OCI-LY7 (cell line): Measurements from ENCODE around the gene PROSER2. TPM values are rescaled to one million over a fixed set of nuclear protein-coding genes. Genes with fewer than 3 reads are reported as not detected.

Source experiments
- BruUV-seq: library from RNA; stranded (reverse); fragments of 400-500 nt; replicated peaks from 2 replicates; lab custom pipeline; 2021; lab: Mats Ljungman, UMichigan
- CTCF ChIA-PET: fragments of 300-600 bp; sonication (Branson Sonifier 250); formaldehyde crosslinking; loops from one replicate; lab custom pipeline; 2022; ENCODE audit warnings: antibody characterized with exemption; ENCODE audit not compliant: unreplicated experiment; lab: Charles Lee
- POLR2A ChIA-PET: fragments of 300-600 bp; sonication (Branson Sonifier 250); formaldehyde crosslinking; loops from one replicate; lab custom pipeline; 2022; ENCODE audit warnings: antibody characterized with exemption; lab: Charles Lee
- DNase-seq: peaks from one replicate; pipeline ENCODE4 v3.0.0-alpha.2; 2015; ENCODE audit warnings: low spot score
- H2AFZ ChIP-seq: fragments of 200-600 bp; sonication (generic), shearing (Covaris generic); 2 replicates; pipeline ENCODE4 v1.6.1; 2014; ENCODE audit warnings: mild to moderate bottlenecking, antibody characterized with exemption, low read length, moderate library complexity
- H3K27ac ChIP-seq: fragments of 200-600 bp; sonication (generic); 2 replicates; pipeline ENCODE4 v1.5.1; 2014; ENCODE audit warnings: mixed run types, low read depth, mild to moderate bottlenecking, moderate library complexity, low read length, inconsistent platforms; ENCODE audit not compliant: poor library complexity, severe bottlenecking
- H3K36me3 ChIP-seq: fragments of 200-600 bp; sonication (generic); 2 replicates; pipeline ENCODE4 v1.6.1; 2014; ENCODE audit warnings: mild to moderate bottlenecking, antibody characterized with exemption, low read length, moderate library complexity, mixed read lengths; ENCODE audit not compliant: insufficient read depth
- H3K4me1 ChIP-seq: fragments of 200-600 bp; sonication (generic); 2 replicates; pipeline ENCODE4 v1.5.1; 2014; ENCODE audit warnings: mild to moderate bottlenecking, low read length; ENCODE audit not compliant: insufficient read depth, poor library complexity, severe bottlenecking
- H3K4me2 ChIP-seq: fragments of 200-600 bp; sonication (generic); 2 replicates; pipeline ENCODE4 v1.6.1; 2014; ENCODE audit warnings: mild to moderate bottlenecking, low read length
- H3K4me3 ChIP-seq: fragments of 200-600 bp; sonication (generic); 2 replicates; pipeline ENCODE4 v1.5.1; 2014; ENCODE audit warnings: mild to moderate bottlenecking, low read depth, low read length; ENCODE audit not compliant: poor library complexity, severe bottlenecking
- H3K79me2 ChIP-seq: fragments of 200-600 bp; sonication (generic); 2 replicates; pipeline ENCODE4 v1.6.1; 2016; ENCODE audit warnings: low read depth, mild to moderate bottlenecking, low read length, moderate library complexity, mixed read lengths; ENCODE audit not compliant: insufficient read depth
- H3K9me2 ChIP-seq: fragments of 200-600 bp; sonication (generic); 2 replicates; pipeline ENCODE4 v1.6.1; 2016; ENCODE audit warnings: mild to moderate bottlenecking, low read length, mixed read lengths; ENCODE audit not compliant: insufficient read depth
- H3K9me3 ChIP-seq: fragments of 200-600 bp; sonication (generic); 2 replicates; pipeline ENCODE4 v1.6.1; 2014; ENCODE audit warnings: mild to moderate bottlenecking, mixed run types, low read length, mixed read lengths
- H4K20me1 ChIP-seq: fragments of 200-600 bp; sonication (generic); 2 replicates; pipeline ENCODE4 v1.6.1; 2014; ENCODE audit warnings: mild to moderate bottlenecking, antibody characterized with exemption, low read length, moderate library complexity, mixed read lengths; ENCODE audit not compliant: insufficient read depth
- CTCF ChIP-seq: fragments of 200-600 bp; sonication (generic); conservative IDR thresholded peaks from 2 replicates; pipeline ENCODE4 v1.5.1; 2014; ENCODE audit warnings: mild to moderate bottlenecking, antibody characterized with exemption, low read length, moderate library complexity, mixed read lengths
- EZH2phosphoT487 ChIP-seq: fragments of 200-600 bp; sonication (generic); IDR thresholded peaks from 2 replicates; pipeline ENCODE4 v1.6.1; 2018; ENCODE audit warnings: low read depth, borderline replicate concordance, mild to moderate bottlenecking, mixed run types, antibody characterized with exemption, low read length, moderate library complexity, mixed read lengths
- intact Hi-C: fragments of 100-400 bp; cut with micrococcal nuclease; formaldehyde crosslinking; loops from one replicate; pipeline ENCODE4 v1.10.0; 2022; ENCODE audit not compliant: unreplicated experiment
- total RNA-seq, 2 experiments: library from RNA; depleted of rRNA in 1 of 2; stranded (reverse); fragments of >200 nt in 1 of 2; shearing (Covaris generic) in 1 of 2; gene quantifications; 2 replicates each; pipeline ENCODE4 v1.2.3, GENCODE V29; 2014 to 2022

Gene PROSER2
- total RNA-seq, 2 experiments from 2014 or later, result not detected

- no TSS peak for BruUV-seq
- CTCF ChIA-PET, result interaction anchor here (0.6 kb wide), 1 partner anchor 115 kb away, joined by 6 read pairs; no protein-coding TSS in a partner anchor
- no peak overlapping the region for H3K4me3 ChIP-seq
- no peaks in the 10 kb centered on the region for H3K9me2 ChIP-seq
- no peak for TF ChIP-seq EZH2phosphoT487
- no peak for TF ChIP-seq CTCF
- H3K9me3 ChIP-seq, result no peaks in the 10 kb centered on the region
- no peaks in the 10 kb centered on the region for H3K4me1 ChIP-seq
- H3K36me3 ChIP-seq, result no peaks in the 10 kb centered on the region
- no peak overlapping the region for H3K4me2 ChIP-seq
- no peak overlapping the region for H2AFZ ChIP-seq
- intact Hi-C loops, result no loop called here
- POLR2A ChIA-PET, result interaction anchor here (0.9 kb wide), 1 partner anchor 557 kb away, joined by 3 read pairs; no protein-coding TSS in a partner anchor
- H3K79me2 ChIP-seq, result no peaks in the 10 kb centered on the region
- H4K20me1 ChIP-seq, result no peaks in the 10 kb centered on the region
- H3K27ac ChIP-seq, result no peak overlapping the region
- no peak for DNase-seq
Observed at GRCh38 chr10:11898372-11899066, 75.4 kb downstream of the PROSER2 start.

- no peaks in the 10 kb centered on the region for H4K20me1 ChIP-seq
- no peaks in the 10 kb centered on the region for H3K4me1 ChIP-seq
- intact Hi-C loops, result no loop called here
- H3K36me3 ChIP-seq, result no peaks in the 10 kb centered on the region
- no peaks in the 10 kb centered on the region for H3K9me3 ChIP-seq
- ChIA-PET CTCF (no interaction called here), POLR2A (no interaction called here)
- no TSS peak for BruUV-seq
- H3K27ac ChIP-seq, result no peak overlapping the region
- H3K4me2 ChIP-seq, result no peak overlapping the region
- no peak for DNase-seq
- H2AFZ ChIP-seq, result no peak overlapping the region
- H3K9me2 ChIP-seq, result no peaks in the 10 kb centered on the region
- no peak for TF ChIP-seq EZH2phosphoT487
- no peak for TF ChIP-seq CTCF
- no peaks in the 10 kb centered on the region for H3K79me2 ChIP-seq
- no peak overlapping the region for H3K4me3 ChIP-seq
Observed at GRCh38 chr10:11899067-11899876, 76.1 kb downstream of the PROSER2 start.

- Histone ChIP-seq H3K36me3 (no peaks in the 10 kb centered on the region), H3K4me1 (no peaks in the 10 kb centered on the region), H2AFZ (no peak overlapping the region), H3K4me3 (no peak overlapping the region), H4K20me1 (no peaks in the 10 kb centered on the region), H3K9me3 (no peaks in the 10 kb centered on the region), H3K79me2 (no peaks in the 10 kb centered on the region), H3K4me2 (no peak overlapping the region), H3K27ac (no peak overlapping the region), H3K9me2 (no peaks in the 10 kb centered on the region)
- TF ChIP-seq EZH2phosphoT487 (no peak), CTCF (no peak)
- no peak for DNase-seq
- intact Hi-C loops, result no loop called here
- POLR2A ChIA-PET, result no interaction called here
- CTCF ChIA-PET, result no interaction called here
- no TSS peak for BruUV-seq
Observed at GRCh38 chr10:11901036-11901301, 77.8 kb downstream of the PROSER2 start.
